Choroid plexus epithelial cell (primary cell): Measurements from ENCODE around the gene GANC.

Source experiments
- DNase-seq: peaks from one replicate; pipeline ENCODE4 v3.0.0-alpha.2; 2010; ENCODE audit warnings: low read depth
- H3K4me3 ChIP-seq: 2 replicates; pipeline ENCODE4 v1.5.1; 2011; ENCODE audit warnings: low read depth, mild to moderate bottlenecking, control low read depth, low read length, moderate library complexity
- CTCF ChIP-seq: conservative IDR thresholded peaks from 2 replicates; pipeline ENCODE4 v1.5.1; 2011; ENCODE audit warnings: low read depth, mild to moderate bottlenecking, control low read depth, inconsistent platforms, low read length, moderate library complexity

The GANC gene

GRCh38 chr15:42273900-42274701, 1.1 kb downstream of the GANC start:
- DNase-seq: peak; percentile 66
- H3K4me3 ChIP-seq: peak overlapping the region; percentile 97
- no peak for TF ChIP-seq CTCF

- H3K4me3 ChIP-seq: peak overlapping the region; percentile 97
- no peak for TF ChIP-seq CTCF
- no peak for DNase-seq
Measured at GRCh38 chr15:42274702-42274989, 1.6 kb downstream of the GANC start.

- DNase-seq: no peak
- no peak for TF ChIP-seq CTCF
- H3K4me3 ChIP-seq: no peak overlapping the region
Measured at GRCh38 chr15:42275780-42276391, 2.9 kb downstream of the GANC start.

- no peak for TF ChIP-seq CTCF
- DNase-seq: no peak
- no peak overlapping the region for H3K4me3 ChIP-seq
Measured at GRCh38 chr15:42276762-42277161, 3.8 kb downstream of the GANC start.

- DNase-seq: no peak
- TF ChIP-seq CTCF: no peak
- H3K4me3 ChIP-seq: no peak overlapping the region
Measured at GRCh38 chr15:42279234-42279723, 6.3 kb downstream of the GANC start.

GRCh38 chr15:42282344-42282743, 9.3 kb downstream of the GANC start:
- H3K4me3 ChIP-seq: no peak overlapping the region
- TF ChIP-seq CTCF: no peak
- DNase-seq: no peak

GRCh38 chr15:42282926-42283325, 9.9 kb downstream of the GANC start:
- H3K4me3 ChIP-seq: no peak overlapping the region
- DNase-seq: no peak
- TF ChIP-seq CTCF: no peak
